Measurements from ENCODE around the gene KRT75. TPM values are rescaled to one million over a fixed set of nuclear protein-coding genes. Genes with fewer than 3 reads are reported as not detected.
"Not testable (repeated sequence)": the region's sequence is repeated elsewhere in the genome, so short reads cannot be mapped to it uniquely, and the experiment has no call there.

The KRT75 gene
- total RNA-seq, 1 donor = not detected

DNA sequence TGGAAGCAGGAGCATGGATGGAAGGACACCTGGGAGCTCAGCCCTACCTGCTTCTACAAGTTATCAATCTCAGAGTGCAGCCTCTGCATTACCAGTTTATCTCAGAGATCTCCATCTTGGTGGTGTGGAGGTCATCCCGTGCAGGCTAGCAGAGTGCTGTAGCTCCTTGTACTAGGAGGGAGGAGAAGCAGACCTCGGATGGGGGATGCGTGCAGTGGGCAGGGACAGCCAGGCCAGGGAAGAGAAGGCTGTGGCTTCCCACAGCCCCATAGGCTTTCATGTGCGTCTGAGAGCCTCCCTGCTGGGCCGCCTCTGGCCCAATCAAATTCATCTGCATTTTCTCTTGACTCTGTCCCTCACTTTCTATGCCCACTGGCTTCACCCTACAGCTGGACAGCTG is 19.2 kb downstream of the KRT75 start:
- H3K27me3 ChIP-seq (ENCODE audit: insufficient read depth, low read length) = no peaks in the 10 kb centered on the region
- no peaks in the 10 kb centered on the region for H3K4me1 ChIP-seq (ENCODE audit: insufficient read depth, low read length)
- H3K4me3 ChIP-seq (ENCODE audit: low read length) = no peak overlapping the region
- no peaks in the 10 kb centered on the region for H3K9me3 ChIP-seq (ENCODE audit: low read depth, low read length)

DNA sequence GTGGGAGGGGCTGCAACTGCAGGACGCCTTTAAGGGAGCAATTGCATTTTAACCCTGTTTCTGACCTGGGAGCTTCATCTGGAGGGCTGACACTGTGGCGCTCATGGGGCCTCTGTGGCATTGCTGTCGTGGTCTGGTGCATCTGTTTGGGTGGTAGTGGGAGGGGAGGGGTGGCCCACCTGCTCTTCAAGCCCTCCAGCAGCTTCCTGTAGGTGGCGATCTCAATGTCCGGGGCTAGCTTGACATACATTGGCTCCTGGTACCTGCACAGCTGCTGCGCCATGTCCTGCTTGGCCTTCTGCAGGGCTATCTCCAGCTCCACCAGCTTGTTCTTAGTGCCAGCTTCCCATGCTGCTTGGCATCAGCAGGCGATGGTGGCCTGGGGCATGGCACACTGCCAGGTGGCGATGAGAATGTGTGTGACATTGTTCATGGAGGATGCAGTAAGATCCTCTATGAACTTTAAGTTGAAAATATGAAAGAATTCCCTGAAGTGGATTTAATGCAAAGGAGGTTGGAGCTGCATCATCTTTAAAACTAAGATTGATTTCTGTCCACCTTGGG is 20.3 kb downstream of the KRT75 start:
- Histone ChIP-seq H3K9me3 (ENCODE audit: low read depth, low read length) (no peaks in the 10 kb centered on the region), H3K4me1 (ENCODE audit: insufficient read depth, low read length) (no peaks in the 10 kb centered on the region), H3K27me3 (ENCODE audit: insufficient read depth, low read length) (no peaks in the 10 kb centered on the region), H3K4me3 (ENCODE audit: low read length) (no peak overlapping the region)

DNA sequence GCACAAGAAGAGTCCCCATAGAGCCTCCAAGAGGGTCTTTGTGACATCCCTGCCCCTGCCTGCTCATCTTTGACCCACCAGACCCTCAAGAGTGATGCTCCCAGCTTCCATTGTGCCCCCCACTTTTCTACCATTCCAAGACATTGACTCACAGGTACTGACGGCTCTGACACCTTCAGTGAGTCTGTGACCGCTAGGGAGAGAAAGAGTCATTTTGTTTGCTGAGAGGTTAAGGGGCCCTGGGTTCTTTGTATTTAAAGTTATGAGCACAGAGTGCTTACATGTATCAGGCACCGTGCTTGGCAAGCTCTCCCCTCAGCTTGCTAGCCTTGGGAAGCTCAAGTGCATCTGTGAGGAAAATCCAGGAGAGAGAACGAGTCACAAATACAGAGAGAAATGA is 21.0 kb downstream of the KRT75 start:
- no peak overlapping the region for H3K4me3 ChIP-seq (ENCODE audit: low read length)

DNA sequence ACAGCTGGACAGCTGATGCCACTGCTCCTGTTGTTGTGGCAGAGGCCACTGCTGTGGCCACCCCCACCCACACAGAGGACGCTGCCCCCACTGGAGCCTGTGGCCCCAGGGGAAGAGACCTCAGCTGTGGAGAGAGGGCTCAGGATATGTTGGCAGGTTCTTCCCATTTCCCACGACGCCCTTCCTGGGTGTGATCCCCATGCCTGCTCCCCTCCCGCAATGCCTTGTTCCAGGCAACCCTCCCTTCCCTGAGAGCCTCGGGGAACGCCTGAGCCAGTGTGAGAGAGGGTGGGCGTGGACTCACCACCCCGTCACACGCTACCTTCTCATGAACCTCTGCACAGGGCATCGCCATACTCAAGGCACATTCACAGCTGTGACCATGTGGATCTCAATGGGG is 22.4 kb downstream of the KRT75 start:
- H3K9me3 ChIP-seq (ENCODE audit: low read depth, low read length) = no peaks in the 10 kb centered on the region
- H3K4me1 ChIP-seq (ENCODE audit: insufficient read depth, low read length) = no peaks in the 10 kb centered on the region
- no peaks in the 10 kb centered on the region for H3K27me3 ChIP-seq (ENCODE audit: insufficient read depth, low read length)
- H3K4me3 ChIP-seq (ENCODE audit: low read length) = no peak overlapping the region

More for the DNA sequence above, 21.0 kb downstream of the KRT75 start:
- Histone ChIP-seq H3K4me1 (ENCODE audit: insufficient read depth, low read length) (no peaks in the 10 kb centered on the region), H3K9me3 (ENCODE audit: low read depth, low read length) (no peaks in the 10 kb centered on the region), H3K27me3 (ENCODE audit: insufficient read depth, low read length) (no peaks in the 10 kb centered on the region)

DNA sequence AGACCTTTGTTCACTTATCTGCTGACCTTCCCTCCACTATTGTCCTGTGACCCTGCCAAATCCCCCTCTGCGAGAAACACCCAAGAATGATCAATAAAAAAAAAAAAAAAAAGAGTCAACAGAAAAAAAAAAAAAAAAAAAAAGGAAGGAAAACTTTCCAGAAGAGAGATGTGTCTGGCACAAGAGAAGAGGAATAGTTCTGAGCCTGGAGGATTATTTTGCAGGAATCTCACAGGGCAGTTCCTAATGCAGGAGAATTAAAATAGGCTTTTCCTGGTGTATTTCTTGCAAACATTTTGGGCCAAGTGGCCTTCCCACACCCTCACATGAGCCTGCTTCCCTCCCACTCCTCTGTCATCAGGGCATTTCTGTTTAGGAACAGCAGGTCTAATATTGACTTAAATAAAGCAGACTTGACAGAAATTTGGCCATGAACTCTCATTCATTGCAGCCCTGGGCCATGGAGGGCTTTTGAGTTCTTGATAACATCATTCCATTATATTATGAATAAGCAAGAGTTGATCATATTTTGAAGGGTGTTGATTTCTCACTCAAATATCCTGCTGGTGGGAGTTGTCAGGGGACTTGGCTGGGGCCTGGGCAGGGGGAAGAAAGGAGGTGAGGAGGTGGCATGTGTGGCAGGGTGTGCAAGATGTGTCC is 23.5 kb downstream of the KRT75 start:
- not testable (repeated sequence) for H3K9me3 ChIP-seq (ENCODE audit: low read depth, low read length)

DNA sequence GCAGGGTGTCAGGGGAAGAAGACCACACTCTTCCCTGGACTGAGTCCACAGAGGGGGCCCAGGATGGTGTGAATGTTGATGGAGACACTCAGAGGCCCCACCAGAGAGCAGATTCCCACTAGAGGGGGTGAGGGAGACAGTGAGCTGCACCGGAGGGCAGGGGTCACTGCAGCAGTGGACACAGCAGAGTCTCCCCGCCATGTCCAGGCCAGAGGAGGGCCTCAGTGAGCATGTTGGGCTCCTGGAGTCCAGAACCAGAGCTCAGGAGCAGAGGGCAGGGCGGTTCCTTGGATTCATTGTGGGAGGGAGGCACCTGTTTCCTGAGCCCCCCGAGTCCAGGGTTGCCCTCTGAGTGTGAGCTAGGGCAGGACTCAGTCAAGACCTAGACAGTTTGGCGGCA is 26.3 kb downstream of the KRT75 start:
- no peak overlapping the region for H3K4me3 ChIP-seq (ENCODE audit: low read length)
- H3K27me3 ChIP-seq (ENCODE audit: insufficient read depth, low read length) = no peaks in the 10 kb centered on the region
- H3K9me3 ChIP-seq (ENCODE audit: low read depth, low read length) = no peaks in the 10 kb centered on the region
- H3K4me1 ChIP-seq (ENCODE audit: insufficient read depth, low read length) = no peaks in the 10 kb centered on the region

More for the DNA sequence above, 23.5 kb downstream of the KRT75 start:
- H3K4me3 ChIP-seq (ENCODE audit: low read length); H3K4me1 ChIP-seq (ENCODE audit: insufficient read depth, low read length); H3K27me3 ChIP-seq (ENCODE audit: insufficient read depth, low read length): not testable (repeated sequence)

DNA sequence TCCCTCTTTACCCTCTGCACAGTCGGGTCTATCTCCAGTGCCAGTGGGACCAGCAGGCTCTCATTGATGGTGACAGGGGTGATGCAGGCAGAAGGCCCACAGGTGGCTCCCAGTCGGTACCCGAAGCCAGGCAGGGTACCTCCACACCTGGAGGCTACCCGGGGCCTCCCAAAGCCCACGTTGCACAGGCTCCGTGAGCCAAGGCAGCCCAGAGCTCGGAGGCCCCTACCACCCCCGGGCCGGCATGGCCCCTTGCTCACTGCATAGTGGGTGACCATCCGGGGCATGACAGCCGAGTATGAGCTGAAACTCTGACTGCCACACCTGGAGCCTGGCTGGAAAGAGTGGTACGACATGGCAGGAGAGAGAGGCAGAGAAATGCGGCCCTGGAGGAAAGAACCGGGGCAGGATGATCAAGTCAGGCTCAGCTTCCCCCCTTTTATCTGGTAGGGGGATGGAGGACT is 28.2 kb downstream of the KRT75 start, which contains the start of gene KRT82:
Gene KRT82 (minus strand): TSS at position 414 of the 464 bp plus-strand sequence. CDS start 58 bp downstream, at position 356.
- no peaks in the 10 kb centered on the region for H3K9me3 ChIP-seq (ENCODE audit: low read depth, low read length)
- H3K4me3 ChIP-seq (ENCODE audit: low read length) = no peak within 1 kb of the TSS
- no peaks in the 10 kb centered on the region for H3K27me3 ChIP-seq (ENCODE audit: insufficient read depth, low read length)
- H3K4me1 ChIP-seq (ENCODE audit: insufficient read depth, low read length) = no peaks in the 10 kb centered on the region

DNA sequence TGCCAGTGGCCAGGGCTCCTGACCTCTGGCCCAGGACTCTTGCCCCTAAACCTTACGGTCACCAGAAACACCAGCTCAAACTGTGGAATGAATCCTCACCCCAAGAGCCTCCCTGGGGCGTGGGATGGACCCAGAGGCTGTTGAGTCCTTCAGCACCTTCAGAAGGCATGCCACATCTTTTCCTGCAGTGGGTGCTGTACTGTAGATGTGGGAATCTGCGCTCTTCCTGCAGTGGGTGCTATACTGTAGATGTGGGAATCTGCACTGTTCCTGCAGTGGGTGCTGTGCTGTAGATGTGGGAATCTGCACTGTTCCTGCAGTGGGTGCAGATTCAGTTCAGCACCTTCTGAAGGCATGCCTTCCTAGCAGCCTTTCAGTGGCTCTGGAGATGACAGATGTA is 29.2 kb downstream of the KRT75 start:
- Histone ChIP-seq H3K9me3 (ENCODE audit: low read depth, low read length) (no peaks in the 10 kb centered on the region), H3K4me3 (ENCODE audit: low read length) (no peak overlapping the region), H3K4me1 (ENCODE audit: insufficient read depth, low read length) (no peaks in the 10 kb centered on the region), H3K27me3 (ENCODE audit: insufficient read depth, low read length) (no peaks in the 10 kb centered on the region)

DNA sequence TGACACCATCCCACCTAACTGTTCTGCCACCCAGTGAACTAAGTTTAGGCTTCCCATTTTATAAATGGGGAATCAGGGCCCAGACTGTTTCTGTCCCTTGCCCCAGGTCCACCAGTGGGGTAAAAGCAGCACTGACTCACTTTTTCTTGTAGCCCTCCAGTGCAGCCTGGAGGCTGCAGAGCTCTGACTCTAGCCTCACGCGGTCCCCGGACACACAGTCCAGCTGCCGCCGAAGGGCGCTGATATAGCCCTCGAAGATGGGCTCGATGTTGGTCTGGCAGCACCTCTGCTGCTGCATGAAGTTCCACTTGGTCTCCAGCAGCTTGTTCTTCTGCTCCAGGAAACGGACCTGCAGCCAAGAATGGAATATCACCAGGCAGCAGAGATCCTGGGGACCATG is 30.6 kb downstream of the KRT75 start:
- Histone ChIP-seq H3K27me3 (ENCODE audit: insufficient read depth, low read length) (no peaks in the 10 kb centered on the region), H3K4me3 (ENCODE audit: low read length) (no peak overlapping the region), H3K9me3 (ENCODE audit: low read depth, low read length) (no peaks in the 10 kb centered on the region), H3K4me1 (ENCODE audit: insufficient read depth, low read length) (no peaks in the 10 kb centered on the region)

DNA sequence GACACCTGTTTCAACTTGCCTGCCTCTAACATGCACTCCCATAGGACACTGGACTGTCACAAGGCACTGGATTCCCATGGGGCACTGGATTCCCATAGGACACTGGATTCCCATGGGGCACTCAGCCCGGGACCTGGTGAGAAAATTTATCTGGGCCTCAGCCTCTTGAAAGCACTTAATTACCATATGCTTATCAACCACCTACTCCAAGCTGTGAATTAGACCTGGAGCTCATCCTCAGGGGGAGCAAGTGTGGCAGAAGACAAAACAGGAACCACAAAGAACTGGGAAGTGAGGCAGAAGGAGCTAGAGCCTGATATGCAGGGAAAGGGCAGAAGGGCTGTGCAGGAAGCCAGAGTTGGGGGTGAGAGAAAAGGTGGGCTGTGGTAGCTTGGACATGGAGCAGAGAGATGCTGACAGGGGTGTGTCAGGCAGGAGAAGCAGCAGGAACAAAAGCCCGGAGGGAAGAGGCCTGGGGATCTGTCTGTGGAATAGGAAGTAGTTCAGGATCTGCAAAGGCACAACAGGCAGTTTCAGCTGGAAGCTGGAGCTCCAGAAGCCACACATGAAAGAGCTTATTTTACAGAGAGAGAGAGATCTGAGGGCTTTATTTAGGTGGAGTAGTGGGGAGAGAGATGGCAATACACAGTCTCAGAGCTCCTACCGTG is 31.2 kb downstream of the KRT75 start:
- no peaks in the 10 kb centered on the region for H3K9me3 ChIP-seq (ENCODE audit: low read depth, low read length)
- no peaks in the 10 kb centered on the region for H3K4me1 ChIP-seq (ENCODE audit: insufficient read depth, low read length)

DNA sequence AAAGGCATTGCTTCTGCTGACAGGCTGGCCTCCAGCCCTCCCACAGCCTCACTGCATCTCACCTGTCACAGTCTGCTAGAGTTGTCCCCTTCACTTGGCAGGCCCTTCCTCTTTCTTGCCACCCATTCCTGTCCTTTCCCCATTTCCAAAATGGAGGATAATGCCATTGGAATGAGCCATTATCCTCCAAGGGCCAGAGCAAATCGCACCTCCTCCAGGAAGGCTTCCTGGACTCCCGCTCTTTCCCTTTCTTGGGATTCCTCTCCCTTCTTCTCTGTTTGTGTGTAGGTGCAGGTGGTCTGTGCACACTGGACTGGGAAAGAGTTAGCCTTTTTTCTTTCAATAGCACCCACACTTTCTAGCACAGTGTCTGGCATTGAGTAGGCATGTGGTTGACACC is 31.8 kb downstream of the KRT75 start:
- H3K4me3 ChIP-seq (ENCODE audit: low read length) = no peak overlapping the region
- H3K9me3 ChIP-seq (ENCODE audit: low read depth, low read length) = no peaks in the 10 kb centered on the region
- no peaks in the 10 kb centered on the region for H3K27me3 ChIP-seq (ENCODE audit: insufficient read depth, low read length)
- H3K4me1 ChIP-seq (ENCODE audit: insufficient read depth, low read length) = no peaks in the 10 kb centered on the region

More for the DNA sequence above, 31.2 kb downstream of the KRT75 start:
- H3K27me3 ChIP-seq (ENCODE audit: insufficient read depth, low read length) = no peaks in the 10 kb centered on the region
- no peak overlapping the region for H3K4me3 ChIP-seq (ENCODE audit: low read length)

DNA sequence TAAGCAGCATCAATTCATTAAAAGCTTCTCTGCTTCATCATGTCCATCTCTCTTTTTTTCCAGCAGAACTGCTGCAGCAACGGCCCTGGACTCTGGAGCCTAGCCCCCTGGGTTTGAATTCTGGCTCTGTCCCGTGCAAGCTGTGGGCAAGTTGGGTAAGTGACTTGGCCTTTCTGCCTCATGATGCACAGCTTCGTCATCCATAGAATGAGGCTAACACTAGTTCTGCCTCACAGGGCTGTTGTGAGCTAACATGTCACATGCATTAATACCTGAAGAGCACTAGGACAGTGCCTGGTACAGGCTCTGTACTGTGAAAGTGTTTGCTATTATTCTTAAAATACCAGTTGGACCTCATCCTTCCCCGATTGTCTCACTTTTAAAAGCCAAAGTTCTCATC is 32.2 kb downstream of the KRT75 start:
- Histone ChIP-seq H3K4me3 (ENCODE audit: low read length) (no peak overlapping the region), H3K4me1 (ENCODE audit: insufficient read depth, low read length) (no peaks in the 10 kb centered on the region), H3K9me3 (ENCODE audit: low read depth, low read length) (no peaks in the 10 kb centered on the region), H3K27me3 (ENCODE audit: insufficient read depth, low read length) (no peaks in the 10 kb centered on the region)

DNA sequence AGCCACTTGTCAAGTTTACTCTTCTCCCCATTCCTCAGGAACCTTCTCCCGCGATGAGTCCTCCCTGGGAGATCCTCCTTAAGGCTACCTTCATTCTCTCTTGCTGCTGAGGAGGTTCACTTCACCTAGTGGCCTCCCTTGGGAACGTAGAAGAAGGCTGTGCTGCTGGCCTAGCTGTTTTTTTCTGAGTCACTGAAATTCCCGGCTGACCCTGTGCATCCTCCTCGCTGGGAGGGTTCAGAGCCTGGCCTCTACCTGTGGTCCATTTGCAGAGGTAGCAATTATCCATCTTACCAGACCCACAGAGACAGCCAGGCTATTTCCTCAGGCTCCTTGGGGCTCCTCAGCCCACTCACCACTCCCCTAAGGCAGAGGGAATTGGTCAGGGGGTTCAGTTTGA is 32.6 kb downstream of the KRT75 start:
- no peaks in the 10 kb centered on the region for H3K27me3 ChIP-seq (ENCODE audit: insufficient read depth, low read length)
- no peaks in the 10 kb centered on the region for H3K4me1 ChIP-seq (ENCODE audit: insufficient read depth, low read length)
- H3K9me3 ChIP-seq (ENCODE audit: low read depth, low read length) = no peaks in the 10 kb centered on the region
- no peak overlapping the region for H3K4me3 ChIP-seq (ENCODE audit: low read length)

DNA sequence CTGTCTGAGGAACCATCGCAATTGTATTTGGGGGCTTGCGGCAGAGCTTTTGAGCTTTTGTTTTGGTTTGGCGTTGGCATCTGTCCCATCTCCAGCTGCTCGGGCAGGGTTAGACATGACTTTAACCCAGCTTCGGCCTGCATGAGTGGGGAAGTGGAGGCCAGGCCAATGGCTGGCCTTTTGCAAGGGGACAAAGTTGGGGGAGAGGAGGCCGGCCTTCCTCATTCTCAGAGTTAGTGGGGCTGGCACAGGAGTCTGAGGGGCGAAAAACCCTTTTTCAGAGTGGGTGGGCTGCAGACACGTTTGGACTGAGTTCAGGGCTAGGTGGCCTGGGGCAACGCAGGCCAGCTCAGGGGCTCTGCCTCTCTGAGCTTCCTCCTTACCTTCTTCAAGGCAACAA is 33.3 kb downstream of the KRT75 start:
- H3K9me3 ChIP-seq (ENCODE audit: low read depth, low read length) = no peaks in the 10 kb centered on the region
- H3K4me1 ChIP-seq (ENCODE audit: insufficient read depth, low read length) = no peaks in the 10 kb centered on the region
- no peak overlapping the region for H3K4me3 ChIP-seq (ENCODE audit: low read length)
- no peaks in the 10 kb centered on the region for H3K27me3 ChIP-seq (ENCODE audit: insufficient read depth, low read length)

DNA sequence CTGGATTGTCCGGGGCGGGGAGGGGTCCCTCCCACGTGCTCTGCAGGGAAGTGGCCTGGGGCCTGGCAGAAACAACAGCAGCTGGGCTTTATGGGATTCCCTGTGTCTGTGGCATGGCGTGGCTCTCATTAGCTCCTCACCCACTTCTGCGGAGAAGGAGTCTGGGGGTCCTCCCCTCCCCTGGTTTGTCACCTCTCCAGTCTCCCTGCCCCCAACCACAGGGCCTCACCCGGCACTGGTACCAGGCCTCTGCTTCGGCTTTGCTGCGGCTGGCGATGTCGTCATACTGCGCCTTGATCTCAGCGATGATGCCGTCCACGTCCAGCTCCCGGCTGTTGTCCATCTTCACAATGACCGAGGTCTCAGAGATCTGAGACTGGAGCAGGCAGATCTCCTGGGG is 34.4 kb downstream of the KRT75 start:
- no peaks in the 10 kb centered on the region for H3K4me1 ChIP-seq (ENCODE audit: insufficient read depth, low read length)
- no peak overlapping the region for H3K4me3 ChIP-seq (ENCODE audit: low read length)
- H3K27me3 ChIP-seq (ENCODE audit: insufficient read depth, low read length) = no peaks in the 10 kb centered on the region
- no peaks in the 10 kb centered on the region for H3K9me3 ChIP-seq (ENCODE audit: low read depth, low read length)

Data from mononuclear cell (primary cell).